HG03103 (cell line): Measurements from ENCODE around the gene SMCHD1.
"Not testable (repeated sequence)": the region's sequence is repeated elsewhere in the genome, so short reads cannot be mapped to it uniquely, and the experiment has no call there.

Experiments
- ATAC-seq: cut with Tn5 transposase; IDR thresholded peaks from one replicate; pipeline ENCODE4 v1.9.1; 2021; ENCODE audit warnings: low read depth; ENCODE audit not compliant: unreplicated experiment

Gene SMCHD1

DNA sequence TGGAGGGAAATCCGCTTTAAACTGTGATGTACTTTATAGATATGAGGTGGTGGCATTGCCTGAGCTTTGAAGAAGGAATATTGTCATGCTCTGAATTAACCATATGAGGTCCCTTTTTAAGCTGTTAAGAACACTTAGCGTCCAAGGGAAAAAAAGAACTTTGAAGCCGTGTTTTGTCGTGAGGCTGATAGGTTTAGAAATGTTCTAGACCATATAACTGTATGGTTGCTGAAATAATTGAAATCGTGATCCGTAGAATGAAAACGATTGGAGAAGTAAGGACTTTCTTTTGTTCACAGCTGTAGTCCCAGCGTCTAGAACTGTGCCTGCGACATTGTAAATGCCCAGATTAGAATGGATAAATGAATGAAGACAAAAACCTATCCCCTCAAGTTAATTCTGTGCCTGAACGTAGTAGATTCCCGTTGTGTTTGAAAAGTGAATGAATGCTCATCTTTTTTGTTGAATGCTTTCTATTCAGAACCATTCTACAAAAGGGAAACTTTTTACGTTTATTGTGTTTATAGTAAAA lies 1.5 kb downstream of the SMCHD1 start:
- no peak for ATAC-seq

DNA sequence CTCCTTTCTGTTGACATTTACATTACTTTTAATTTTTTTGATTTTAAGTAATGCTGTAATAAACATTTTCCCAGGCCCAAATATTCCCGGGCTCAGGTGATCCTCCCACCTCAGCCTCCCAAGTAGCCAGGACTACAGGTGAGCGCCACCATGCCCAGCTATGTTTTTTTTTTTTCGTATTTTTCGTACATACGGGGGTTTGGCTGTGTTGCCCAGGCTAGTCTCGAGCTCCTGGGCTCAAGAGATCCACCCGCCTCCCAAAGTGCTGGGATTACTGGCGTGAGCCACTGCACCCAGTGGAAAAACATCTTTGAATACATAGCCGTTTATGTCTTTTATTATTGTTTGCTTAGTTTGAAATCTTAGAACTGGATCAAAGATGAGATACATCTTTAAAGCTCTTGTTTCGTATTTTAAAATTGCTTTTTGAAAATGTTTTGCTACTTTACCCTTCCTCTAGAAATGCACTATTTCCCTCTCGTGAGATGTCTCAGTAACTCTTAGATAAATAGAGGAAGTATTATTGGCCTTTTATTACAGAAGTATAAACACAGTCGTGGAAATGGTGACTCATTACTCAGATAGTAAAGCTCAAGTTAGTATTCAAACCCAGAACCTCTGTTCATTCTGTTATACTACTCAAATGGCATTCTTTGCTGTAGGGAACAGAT lies 2.4 kb downstream of the SMCHD1 start:
- ATAC-seq, result no peak

DNA sequence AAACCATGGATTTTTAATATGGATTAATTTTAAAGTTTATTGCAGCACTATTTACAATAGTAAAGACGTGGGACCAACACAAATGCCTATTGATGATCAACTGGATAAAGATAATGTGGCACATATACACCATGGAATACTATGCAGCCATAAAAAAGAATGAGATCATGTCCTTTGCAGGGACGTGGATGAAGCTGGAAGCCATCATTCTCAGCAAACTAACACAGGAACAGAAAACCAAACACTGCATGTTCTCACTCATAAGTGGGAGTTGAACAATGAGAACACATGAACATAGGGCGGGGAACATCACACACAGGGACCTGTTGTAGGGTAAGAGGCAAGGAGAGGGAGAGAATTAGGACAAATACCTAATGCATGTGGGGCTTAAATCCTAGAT lies 5.3 kb downstream of the SMCHD1 start:
- ATAC-seq, result not testable (repeated sequence)

DNA sequence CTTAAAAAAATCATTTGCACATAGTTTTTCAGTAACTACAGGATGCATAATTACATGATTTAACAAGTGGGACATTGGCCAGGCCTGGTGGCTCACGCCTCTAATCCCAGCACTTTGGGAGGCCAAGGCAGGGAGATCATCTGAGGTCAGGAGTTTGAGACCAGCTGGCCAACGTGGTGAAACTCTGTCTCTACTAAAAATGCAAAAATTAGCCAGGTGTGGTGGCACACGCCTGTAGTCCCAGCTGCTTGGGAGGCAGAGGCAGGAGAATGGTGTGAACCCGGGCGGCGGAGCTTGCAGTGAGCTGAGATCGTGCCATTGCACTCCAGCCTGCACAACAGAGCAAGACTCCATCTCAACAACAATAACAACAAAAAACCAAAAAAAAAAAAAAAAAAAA lies 6.8 kb downstream of the SMCHD1 start:
- ATAC-seq, result not testable (repeated sequence)

DNA sequence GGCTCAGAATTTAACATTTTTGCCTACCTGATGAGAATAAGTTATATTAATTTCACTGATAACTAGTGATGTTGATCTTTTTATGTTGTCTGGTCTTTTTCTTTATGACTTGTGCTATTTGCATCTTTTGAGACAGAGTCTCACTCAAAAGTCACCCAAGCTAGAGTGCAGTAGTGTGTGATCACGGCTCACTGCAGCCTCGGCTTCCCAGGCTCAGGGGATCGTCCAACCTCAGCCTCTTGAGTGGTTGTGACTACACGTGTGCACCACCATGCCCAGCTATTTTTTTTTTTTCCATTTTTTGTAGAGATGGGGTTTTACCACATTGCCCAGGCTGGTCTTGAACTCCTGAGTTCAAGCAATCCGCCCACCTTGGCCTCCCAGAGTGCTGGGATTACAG lies 7.5 kb downstream of the SMCHD1 start:
- no peak for ATAC-seq

DNA sequence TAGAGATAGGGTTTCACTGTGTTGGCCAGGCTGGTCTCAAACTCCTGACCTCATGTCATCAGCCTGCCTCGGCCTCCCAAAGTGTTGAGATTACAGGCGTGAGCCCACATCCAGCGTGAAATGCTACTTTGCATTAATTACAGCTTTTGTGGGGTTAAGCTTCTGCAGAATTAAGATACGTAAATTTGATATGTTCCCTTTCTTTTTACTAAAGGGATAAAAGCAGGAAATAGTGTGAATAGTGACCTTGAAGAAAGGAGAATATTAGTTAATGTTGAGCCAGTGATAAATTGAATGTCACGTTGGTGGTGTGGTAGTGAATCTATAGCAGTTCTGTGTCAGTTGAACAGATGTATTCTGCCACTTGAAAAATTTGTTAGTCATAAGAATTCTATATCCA lies 16.9 kb downstream of the SMCHD1 start:
- ATAC-seq, result no peak

DNA sequence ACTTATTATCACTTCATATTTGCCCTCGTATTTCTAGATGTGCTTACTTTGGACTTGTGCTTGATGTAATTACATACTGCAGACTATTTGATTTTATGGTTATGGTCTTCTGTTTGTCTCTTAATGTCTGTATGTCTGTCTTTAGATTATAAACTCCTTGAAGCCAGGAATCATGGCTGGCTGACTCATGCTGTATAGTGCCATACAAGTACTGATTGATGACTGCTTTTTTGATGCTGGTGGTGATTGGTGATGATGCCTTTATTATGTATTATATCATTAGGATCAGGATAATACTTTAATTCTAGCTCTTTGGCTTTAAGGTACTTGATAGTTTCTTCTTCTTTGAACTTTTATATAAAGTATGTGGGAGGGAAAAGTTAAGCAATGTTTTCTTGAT lies 17.3 kb downstream of the SMCHD1 start:
- no peak for ATAC-seq

DNA sequence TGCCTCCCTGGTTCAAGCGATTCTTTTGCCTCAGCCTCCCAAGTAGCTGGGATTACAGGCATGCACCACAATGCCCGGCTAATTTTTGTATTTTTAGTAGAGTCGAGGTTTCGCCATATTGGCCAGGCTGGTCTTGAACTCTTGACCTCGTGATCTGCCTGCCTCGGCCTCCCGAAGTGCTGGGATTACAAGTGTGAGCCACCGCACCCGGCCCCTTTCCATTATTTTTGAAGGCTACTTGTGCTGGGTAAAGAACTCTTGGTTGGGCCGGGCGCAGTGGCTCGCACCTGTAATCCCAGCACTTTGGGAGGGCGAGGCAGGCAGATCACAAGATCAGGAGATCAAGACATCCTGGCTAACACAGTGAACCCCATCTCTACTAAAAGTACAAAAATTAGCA lies 23.4 kb downstream of the SMCHD1 start:
- ATAC-seq, result not testable (repeated sequence)

DNA sequence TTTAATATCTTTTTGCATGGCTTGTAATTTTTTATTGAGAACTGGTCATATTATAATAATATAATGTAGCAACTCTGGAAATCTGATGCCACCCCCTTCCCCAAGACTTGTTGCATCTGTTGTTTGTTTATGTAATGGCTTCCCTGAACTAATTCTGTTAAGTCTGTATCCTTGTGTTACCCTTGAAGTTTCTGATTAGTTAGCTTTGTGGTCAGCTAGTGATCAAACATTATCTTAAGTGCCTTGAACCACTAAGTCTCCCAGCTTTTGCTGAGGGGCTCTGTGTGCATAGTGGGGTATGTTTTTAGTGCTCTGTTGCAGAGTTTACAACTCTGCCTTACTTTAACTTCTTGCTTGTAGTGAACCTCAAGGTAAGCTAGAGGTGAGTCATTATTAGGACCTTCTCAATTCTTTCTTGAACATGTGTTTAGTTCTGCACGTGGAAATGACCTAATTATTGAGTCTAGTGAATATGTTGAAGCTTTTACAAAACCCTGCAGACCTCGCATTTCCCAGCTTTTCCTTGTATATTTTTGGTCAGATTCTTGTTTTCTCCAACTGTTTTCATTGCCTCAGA lies 24.8 kb downstream of the SMCHD1 start:
- no peak for ATAC-seq

DNA sequence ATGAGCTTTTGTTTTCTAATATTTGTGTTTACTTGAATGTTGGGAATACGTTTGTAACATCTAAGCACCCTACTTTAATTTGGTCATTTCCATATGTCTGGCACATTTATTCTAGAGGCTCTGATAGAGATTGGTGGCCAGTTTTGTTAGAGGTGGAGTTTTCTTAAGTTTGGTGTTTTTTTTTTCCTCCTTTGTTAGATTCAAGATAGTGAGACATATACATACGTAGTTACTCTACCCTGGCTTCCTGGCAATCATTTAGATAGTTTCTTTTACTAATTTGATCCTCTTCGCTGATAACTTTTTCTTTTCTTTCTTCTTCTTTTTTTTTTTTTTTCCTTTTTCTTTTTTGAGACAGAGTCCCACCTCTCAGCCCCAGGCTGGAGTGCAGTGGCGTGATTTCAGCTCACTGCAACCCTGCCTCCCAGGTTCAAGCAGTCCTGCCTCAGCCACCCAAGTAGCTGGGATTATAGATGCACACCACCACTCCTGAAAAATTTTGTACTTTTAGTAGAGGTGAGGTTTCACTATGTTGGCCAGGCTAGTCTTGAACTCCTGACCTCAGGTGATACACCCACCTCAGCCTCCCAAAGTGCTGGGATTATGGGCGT lies 26.6 kb downstream of the SMCHD1 start:
- ATAC-seq, result no peak

DNA sequence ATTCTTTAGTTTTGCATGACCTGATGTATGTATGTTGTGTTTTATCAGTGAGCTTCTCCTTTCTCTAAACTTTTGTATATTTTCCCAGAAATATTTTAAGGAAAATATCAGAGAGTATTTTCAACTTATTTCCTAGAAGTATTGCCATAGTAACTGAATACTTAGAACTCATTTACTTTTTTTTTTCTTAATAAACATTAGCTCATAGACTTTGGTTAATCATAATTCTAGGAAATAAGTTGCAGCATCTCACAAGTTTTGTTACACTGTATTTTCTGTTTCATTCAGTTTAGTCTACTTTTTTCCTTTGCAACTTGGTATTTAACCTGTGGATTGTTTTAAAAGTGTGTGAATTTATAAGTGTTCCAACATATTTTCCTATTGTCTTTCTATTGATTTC lies 27.5 kb downstream of the SMCHD1 start:
- no peak for ATAC-seq

DNA sequence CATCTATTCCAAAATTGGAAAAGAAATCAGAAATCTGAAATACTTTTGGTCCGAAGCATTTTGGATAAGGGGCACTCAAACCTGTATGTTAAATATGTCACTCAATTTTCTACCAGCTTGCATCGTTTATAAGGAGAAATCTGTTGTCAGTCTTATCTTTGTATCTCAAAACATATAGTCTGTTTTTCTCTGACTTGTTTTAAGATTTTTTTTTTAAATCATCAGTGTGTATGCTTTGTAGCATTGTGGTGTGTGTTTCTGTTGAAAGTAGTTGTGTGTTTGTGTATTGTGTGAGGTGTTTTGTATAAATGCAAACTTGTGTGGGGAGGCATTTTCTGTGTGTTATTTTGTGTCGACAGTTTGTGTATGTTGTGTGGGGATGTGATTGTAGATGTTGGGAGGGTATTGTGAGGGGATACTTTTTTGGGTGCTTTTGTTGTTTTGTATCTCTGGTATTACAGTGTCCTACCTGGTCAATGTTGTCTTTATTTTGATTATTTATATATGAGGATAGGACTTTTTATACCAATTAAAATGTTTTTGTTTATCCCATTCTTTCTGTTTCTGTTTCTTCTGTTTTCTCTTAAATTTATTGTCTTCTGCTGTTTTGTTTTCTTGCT lies 30.9 kb downstream of the SMCHD1 start:
- no peak for ATAC-seq

DNA sequence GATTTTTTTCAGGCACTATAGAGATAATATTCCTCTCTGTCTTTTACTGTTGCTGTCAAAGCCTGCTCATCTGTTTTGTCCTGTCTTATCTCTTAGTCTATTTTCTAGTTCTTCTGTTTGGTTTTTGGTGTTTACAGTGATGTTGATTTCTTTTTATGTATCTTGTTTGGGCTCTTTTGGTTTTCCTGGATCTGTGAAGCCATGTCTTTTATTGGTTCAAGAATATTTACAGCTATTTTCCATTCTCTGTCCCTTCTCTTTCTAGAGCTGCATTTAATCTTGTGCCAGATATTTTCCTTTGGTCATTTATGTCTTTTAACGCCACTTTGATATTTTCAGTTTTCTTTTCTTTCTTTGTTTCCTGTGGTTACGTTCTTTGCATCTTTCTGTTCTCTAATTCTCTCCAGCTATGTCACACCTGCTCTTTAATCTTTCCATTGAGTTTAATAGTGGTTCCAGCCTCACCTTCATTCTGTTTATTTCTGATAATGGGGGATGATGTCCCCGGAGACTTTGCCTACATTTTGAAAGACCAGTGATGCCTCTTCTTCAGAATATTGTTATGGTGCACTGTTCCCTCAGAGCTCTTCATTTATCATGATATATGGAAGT lies 32.0 kb downstream of the SMCHD1 start:
- ATAC-seq, result no peak

DNA sequence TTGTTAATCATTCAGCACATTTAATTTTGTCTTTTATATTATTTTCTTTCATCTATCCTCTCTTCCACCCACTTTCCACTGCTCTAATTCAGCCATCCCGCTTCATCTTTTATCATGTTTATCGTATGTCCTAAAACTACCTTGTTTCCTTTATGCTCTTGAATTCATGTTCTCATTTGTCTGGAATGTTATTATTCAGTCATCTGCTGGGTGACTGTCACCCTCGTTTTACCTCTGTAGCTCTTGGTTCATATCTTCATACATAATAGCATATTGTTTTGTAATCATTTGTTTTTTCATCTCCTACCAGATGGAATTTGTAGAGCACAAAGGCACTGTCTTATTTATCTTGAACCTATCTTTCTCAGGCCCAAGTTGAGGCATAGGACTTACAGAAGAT lies 37.0 kb downstream of the SMCHD1 start:
- ATAC-seq, result no peak

DNA sequence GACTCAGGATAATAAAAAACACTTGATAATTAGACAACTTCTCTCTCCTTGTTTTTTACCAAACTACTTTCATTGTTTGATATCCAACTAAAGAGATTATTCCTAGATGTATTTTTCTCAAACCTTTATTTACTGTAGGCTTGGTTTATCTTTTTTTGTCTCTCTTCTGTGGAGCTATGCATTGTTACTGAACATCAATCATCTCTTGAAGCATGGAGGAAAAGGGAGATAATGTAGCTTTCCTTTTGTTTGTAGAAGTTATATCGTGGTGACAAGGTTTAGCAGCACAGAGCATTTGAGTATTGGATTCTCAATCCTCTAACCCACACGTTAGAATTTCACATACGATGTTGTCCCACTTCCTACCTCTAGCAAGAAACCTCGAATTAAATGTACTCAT lies 41.7 kb downstream of the SMCHD1 start:
- no peak for ATAC-seq

DNA sequence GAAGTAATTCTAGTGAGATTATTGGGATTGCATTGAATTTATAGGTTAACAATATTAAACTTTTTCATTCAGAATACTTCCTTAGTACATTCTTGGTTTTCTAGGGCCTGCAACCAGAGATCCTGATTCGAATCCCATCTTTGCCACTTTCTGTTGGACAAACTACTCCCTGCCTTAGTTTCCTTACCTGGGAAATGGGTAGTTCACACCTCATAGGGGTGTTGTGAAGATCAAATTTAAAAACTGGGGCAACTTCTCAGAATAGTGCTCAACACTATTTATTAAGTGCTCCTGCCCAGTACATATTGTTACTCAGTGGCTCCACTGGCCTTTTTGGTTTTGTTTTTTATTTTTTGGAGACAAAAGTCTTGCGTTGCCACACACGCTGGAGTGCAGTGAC lies 43.5 kb downstream of the SMCHD1 start:
- ATAC-seq, result no peak

DNA sequence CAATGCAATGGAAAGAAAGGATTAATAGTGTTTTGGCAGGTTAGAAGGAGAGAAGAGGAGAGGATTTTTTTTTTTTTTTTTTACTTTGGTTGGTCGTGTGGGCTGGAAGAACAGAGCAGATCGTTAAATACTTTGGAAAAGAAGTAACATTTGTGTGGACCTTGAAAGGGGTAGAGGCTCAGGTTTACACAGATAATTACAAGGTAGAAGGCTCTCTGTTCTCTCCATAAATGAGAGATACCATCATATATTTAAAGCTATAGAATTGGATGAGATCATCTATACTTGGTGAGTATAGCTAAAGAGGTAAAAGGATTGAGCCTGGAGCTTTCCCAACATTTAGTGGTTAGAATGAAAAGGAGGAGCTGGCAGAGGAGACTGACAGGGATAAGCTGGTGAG lies 49.0 kb downstream of the SMCHD1 start:
- no peak for ATAC-seq

DNA sequence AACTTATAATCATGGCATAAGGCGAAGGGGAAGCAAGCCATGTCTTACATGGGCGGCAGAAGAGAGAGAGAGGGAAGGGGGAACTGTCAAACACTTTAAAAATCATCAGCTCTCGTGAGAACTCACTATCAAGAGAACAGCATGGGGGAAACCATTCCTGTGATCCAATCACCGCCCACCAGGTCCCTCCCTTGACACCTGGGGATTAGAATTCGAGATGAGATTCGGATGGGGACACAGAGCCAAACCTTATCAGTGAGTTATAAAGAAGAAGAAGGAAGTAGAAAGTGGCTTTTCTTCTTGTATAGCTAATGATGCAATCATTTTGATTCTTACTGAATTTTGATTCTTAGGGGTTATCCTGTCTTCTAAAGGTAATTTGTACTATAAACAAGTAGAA lies 51.4 kb downstream of the SMCHD1 start:
- ATAC-seq, result no peak

DNA sequence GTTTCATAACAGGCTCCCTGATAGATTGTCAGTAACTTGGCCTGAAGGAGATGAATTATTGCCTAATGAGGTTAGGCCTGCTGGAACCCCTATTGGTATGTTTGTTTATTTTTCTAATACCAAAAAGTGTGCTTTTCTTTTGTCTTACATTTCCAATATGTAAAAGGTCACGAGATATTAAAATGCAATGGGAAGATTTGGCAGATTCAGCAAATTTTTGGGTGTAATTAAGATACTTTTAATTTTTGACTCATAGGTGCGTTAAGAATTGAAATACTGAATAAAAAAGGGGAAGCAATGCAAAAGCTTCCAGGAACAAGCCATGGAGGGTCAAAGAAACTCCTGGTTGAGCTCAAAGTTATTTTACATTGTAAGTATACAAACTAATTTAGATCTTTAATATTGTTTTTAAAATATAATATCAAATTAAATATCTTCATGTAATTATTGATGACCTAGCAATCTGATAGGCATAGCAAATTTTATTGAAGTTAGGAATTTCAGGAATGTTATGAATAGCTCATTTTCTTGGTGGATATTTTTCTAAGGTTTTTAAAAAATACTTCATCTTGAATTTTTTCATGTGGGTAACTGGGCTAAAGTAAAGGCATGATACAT lies 52.1 kb downstream of the SMCHD1 start:
- no peak for ATAC-seq

DNA sequence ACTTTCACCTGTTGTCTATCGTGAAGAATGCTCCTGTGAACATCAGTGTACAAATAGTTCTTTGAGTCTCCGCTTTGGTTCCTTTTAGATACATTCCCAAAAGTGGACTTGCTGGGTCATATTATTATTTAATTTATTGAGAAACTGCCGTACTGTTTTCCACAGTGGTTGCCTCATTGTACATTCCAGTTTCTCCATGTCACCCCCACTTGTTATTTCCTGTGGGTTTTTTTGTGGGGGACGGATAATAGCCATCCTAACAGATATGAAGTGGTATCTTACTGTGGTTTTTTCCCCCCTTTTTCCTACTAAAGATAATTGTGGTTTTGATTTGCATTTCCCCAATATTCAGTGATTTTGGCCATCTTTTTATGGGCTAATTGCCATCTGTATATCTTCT lies 53.8 kb downstream of the SMCHD1 start:
- ATAC-seq, result no peak

DNA sequence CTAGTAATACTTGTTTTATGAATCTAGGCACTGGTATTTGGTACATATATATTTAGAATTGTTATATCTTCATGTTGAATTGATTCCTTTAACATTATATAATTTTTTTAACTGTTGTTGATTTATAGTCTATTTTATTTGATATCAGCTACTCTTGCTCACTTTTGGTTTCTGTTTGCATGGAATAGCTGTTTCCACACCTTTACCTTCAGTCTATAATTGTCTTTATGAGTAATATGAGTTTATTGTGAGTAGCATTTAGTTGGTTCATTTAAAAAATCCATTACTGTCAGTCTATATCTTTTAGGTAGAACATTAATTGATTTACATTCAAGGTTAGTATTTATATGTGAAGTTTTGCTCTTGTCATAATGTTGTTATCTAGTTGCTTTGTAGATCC lies 58.6 kb downstream of the SMCHD1 start:
- ATAC-seq, result no peak
